Neutrophil (primary cell): Measurements from ENCODE around the gene MRM1.
A peak's percentile ranks its signal among the peaks of the same experiment; 100 is the strongest.

Experiments
- H3K27ac ChIP-seq: fragments of 200-600 bp; sonication (generic); 2 replicates; pipeline ENCODE4 v1.5.1; 2016; ENCODE audit warnings: mild to moderate bottlenecking, moderate library complexity
- H3K27me3 ChIP-seq: fragments of 200-600 bp; sonication (generic); 2 replicates; pipeline ENCODE4 v1.6.0; 2016; ENCODE audit warnings: mild to moderate bottlenecking
- H3K36me3 ChIP-seq: fragments of 200-600 bp; sonication (generic); 2 replicates; pipeline ENCODE4 v1.5.1; 2017
- H3K4me1 ChIP-seq, 2 experiments: fragments of 200-600 bp in 1 of 2; sonication (generic) in 1 of 2; 1 replicate in 1 of 2; 2 replicates in 1 of 2; pipeline versions ENCODE4 v1.5.1 to v1.6.1; 2013 to 2016; ENCODE audit warnings: low read depth in 1 of 2, low read length in 1 of 2, mild to moderate bottlenecking in 1 of 2, moderate library complexity in 1 of 2; ENCODE audit not compliant: control insufficient read depth in 1 of 2, insufficient read depth in 1 of 2
- H3K4me3 ChIP-seq, 2 experiments: fragments of 200-600 bp in 1 of 2; sonication (generic) in 1 of 2; 1 replicate in 1 of 2; 2 replicates in 1 of 2; pipeline ENCODE4 v1.5.1; 2013 to 2016; ENCODE audit warnings: low read depth in 1 of 2, low read length in 1 of 2, mild to moderate bottlenecking in 1 of 2, moderate library complexity in 1 of 2
- H3K9me3 ChIP-seq: fragments of 200-600 bp; sonication (generic); 2 replicates; pipeline ENCODE4 v1.5.1; 2016
- CTCF ChIP-seq: fragments of 200-600 bp; sonication (generic); IDR thresholded peaks from 2 replicates; pipeline ENCODE4 v1.5.1; 2016; ENCODE audit warnings: antibody characterized with exemption

MRM1 gene

DNA sequence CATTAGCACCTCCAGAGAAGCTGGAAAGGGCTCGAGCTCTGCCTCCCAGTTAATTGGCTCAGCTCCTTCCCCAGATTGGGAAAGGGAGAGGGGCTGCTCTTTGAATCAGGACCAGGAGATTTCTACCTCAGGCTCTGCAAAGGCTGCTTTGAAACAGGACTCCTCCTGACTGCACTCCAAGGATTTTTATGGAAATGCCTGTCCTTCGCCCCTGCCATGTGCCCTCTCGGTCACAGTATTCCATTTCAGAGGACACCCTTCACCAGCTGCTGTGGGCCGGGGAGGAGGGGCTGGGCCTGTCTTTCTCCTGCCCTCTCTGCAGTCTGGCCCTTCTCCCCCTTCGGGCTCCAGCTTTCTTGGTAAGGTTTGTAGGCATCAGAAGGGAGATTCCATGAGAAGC lies 13.6 kb downstream of the MRM1 start:
- Histone ChIP-seq H3K36me3 (no peaks in the 10 kb centered on the region), H3K27me3 (no peaks in the 10 kb centered on the region), H3K4me3 (no peak overlapping the region), H3K4me1 (no peaks in the 10 kb centered on the region), H3K9me3 (no peaks in the 10 kb centered on the region), H3K27ac (no peak overlapping the region)
- TF ChIP-seq CTCF, result no peak

DNA sequence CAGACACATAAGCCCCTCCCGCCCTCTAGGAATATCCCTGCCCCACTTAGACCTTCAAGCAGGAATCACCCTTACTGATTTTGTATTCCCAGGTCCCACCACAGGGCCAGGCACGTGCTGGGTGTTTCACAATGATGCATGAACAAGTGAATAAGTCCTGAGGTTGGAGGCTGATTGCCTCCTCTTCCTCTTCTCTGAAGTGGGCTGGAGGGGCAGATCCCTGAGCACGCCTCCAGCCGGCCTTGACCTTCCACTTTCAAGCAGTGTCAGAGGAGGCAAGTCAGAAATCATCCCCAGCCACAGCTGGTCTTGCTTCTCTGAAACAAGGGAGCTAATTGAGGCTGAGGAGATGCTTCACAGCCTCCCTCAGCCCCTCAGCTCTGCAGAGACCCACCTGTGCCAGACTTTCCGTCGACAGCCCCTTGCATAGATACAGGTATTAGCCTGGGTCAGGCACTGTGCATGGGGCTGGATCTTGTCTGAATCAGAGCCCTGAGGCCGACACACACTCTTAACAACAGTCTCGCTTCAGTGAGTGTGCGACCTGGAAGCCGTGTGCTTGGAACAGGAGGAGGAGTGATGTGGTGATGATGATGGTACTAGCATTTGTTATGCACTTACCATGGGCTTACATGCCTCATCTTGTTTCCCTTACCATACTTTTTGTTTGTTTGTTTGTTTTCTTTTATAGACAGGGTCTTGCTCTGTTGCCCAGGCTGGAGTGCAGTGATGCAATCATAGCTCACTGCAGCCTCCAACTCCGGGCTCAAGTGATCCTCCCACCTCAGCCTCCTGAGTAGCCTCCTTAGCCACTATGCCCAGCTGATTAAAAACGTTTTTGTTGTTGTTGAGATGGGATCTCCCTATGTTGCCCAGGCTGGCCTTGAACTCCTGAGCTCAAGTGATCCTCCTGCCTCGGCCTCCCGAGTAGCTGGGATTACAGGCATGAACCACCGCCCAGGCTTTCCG lies 15.0 kb downstream of the MRM1 start:
- Histone ChIP-seq H3K36me3 (no peaks in the 10 kb centered on the region), H3K4me1 (no peaks in the 10 kb centered on the region), H3K4me3 (no peak overlapping the region), H3K27me3 (no peaks in the 10 kb centered on the region), H3K27ac (no peak overlapping the region), H3K9me3 (no peaks in the 10 kb centered on the region)
- TF ChIP-seq CTCF, result no peak

- H3K4me3 ChIP-seq, result no peak overlapping the region
- no peaks in the 10 kb centered on the region for H3K36me3 ChIP-seq
- H3K4me1 ChIP-seq, result no peaks in the 10 kb centered on the region
- TF ChIP-seq CTCF, result no peak
- no peaks in the 10 kb centered on the region for H3K9me3 ChIP-seq
- H3K27me3 ChIP-seq, result no peaks in the 10 kb centered on the region
- no peak overlapping the region for H3K27ac ChIP-seq
Observed at GRCh38 chr17:36617773-36618172, 16.4 kb downstream of the MRM1 start.

DNA sequence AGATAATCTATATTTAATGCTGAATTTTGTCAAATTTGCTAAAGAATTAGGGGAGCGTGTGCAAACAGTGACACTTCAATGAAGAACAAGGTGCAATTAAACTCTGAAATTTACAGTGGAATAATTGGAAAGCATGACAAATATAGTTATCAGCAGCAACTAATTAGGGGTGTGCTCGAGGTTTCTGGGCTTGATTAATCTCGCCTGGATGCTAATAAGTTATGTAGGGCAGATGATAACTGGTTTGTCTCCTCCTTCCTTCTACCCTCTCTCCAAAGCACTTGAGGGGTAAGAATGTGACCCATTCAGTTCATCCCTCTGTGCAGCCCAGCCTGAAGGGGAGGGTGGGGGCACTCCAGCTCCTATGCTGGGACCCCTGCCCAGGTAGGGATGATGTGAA lies 21.9 kb downstream of the MRM1 start:
- Histone ChIP-seq H3K27ac (no peak overlapping the region), H3K9me3 (no peaks in the 10 kb centered on the region), H3K27me3 (no peaks in the 10 kb centered on the region), H3K4me1 (peaks cover 0 to 9% of the 10 kb centered on the region in 2 experiments), H3K4me3 (no peak overlapping the region), H3K36me3 (no peaks in the 10 kb centered on the region)
- TF ChIP-seq CTCF, result no peak

DNA sequence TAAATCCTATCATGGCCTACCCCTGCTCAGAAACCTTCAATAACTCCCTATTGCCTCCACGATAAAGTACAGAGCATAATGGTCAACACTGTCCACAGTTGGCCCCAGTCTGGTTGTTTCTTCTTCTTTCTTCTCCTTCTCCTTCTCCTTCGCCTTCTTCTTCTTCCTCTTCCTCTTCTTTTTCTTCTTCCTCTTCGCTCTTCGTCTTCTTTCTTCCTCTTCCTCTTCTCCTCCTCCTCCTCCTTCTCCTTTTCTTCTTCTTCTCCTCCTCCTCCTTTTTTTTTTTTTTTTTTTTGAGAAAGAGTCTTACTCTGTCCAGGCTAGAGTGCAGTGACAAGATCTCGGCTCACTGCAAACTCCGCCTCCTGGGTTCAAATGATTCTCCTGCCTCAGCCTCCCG lies 23.8 kb downstream of the MRM1 start:
- no peaks in the 10 kb centered on the region for H3K36me3 ChIP-seq
- peaks cover 0 to 9% of the 10 kb centered on the region in 2 experiments for H3K4me1 ChIP-seq
- H3K4me3 ChIP-seq, result no peak overlapping the region
- no peaks in the 10 kb centered on the region for H3K9me3 ChIP-seq
- peak overlapping the region; percentile 56 for H3K27ac ChIP-seq
- TF ChIP-seq CTCF, result no peak
- H3K27me3 ChIP-seq, result no peaks in the 10 kb centered on the region
